Smooth muscle cell (in vitro differentiated cells): Measurements from ENCODE around the gene LAPTM4A. TPM values are rescaled to one million over a fixed set of nuclear protein-coding genes. Genes with fewer than 3 reads are reported as not detected.
A peak's percentile ranks its signal among the peaks of the same experiment; 100 is the strongest.

Experiments
- DNase-seq: peaks from one replicate; lab custom pipeline; 2025; ENCODE audit not compliant: unreplicated experiment; lab: John Stamatoyannopoulos, UW
- H2AFZ ChIP-seq: fragments of 200-600 bp; sonication (generic); 2 replicates; pipeline ENCODE4 v1.6.0; 2016; ENCODE audit warnings: antibody characterized with exemption, low read depth, mild to moderate bottlenecking
- H3F3A ChIP-seq: fragments of 200-600 bp; sonication (generic); 2 replicates; pipeline ENCODE4 v1.6.0; 2017; ENCODE audit warnings: antibody characterized with exemption, low read depth
- H3K27ac ChIP-seq: fragments of 200-600 bp; sonication (generic); 2 replicates; pipeline ENCODE4 v1.5.1; 2016; ENCODE audit warnings: low read depth, mild to moderate bottlenecking
- H3K27me3 ChIP-seq: fragments of 200-600 bp; sonication (generic); 2 replicates; pipeline ENCODE4 v1.6.1; 2016; ENCODE audit warnings: low read depth, mild to moderate bottlenecking
- H3K36me3 ChIP-seq: fragments of 200-600 bp; sonication (generic); 2 replicates; pipeline ENCODE4 v1.5.1; 2016; ENCODE audit warnings: low read depth
- H3K4me1 ChIP-seq: fragments of 200-600 bp; sonication (generic); 2 replicates; pipeline ENCODE4 v1.5.1; 2016; ENCODE audit warnings: low read depth
- H3K4me2 ChIP-seq: fragments of 200-600 bp; sonication (generic); 2 replicates; pipeline ENCODE4 v1.6.0; 2016; ENCODE audit warnings: mild to moderate bottlenecking
- H3K4me3 ChIP-seq: fragments of 200-600 bp; sonication (generic); 2 replicates; pipeline ENCODE4 v1.5.1; 2016; ENCODE audit warnings: mild to moderate bottlenecking
- H3K79me2 ChIP-seq: fragments of 200-600 bp; sonication (generic); 2 replicates; pipeline ENCODE4 v1.6.0; 2016; ENCODE audit warnings: low read depth, mild to moderate bottlenecking
- H3K9ac ChIP-seq: fragments of 200-600 bp; sonication (generic); 2 replicates; pipeline ENCODE4 v1.6.0; 2016; ENCODE audit warnings: low read depth
- H3K9me3 ChIP-seq: fragments of 200-600 bp; sonication (generic); replicated peaks from 2 replicates; pipeline ENCODE4 v1.5.1; 2016; ENCODE audit warnings: low read depth
- H4K20me1 ChIP-seq: fragments of 200-600 bp; sonication (generic); 2 replicates; pipeline ENCODE4 v1.6.0; 2016; ENCODE audit warnings: low read depth
- WGBS: methylation state at CpG from one replicate; pipeline ENCODE4 v1.1.7; 2016; ENCODE audit warnings: low lambda C conversion rate; 5-methylcytosine and 5-hydroxymethylcytosine counted together
- polyA plus RNA-seq: library from polyadenylated mRNA; unstranded; fragments of >200 nt; fragmentation: Nextera tagmentation; extraction: Ambion mirVana; gene quantifications from 2 replicates; pipeline ENCODE4 v1.2.1, GENCODE V29; 2016
- total RNA-seq: library from RNA; depleted of rRNA; stranded (reverse); fragments of >200 nt; gene quantifications from 2 replicates; pipeline ENCODE4 v1.2.3, GENCODE V29; 2014
- TF ChIP-seq, protein P1 (sequence below): fragments of 200-600 bp; sonication (generic); IDR thresholded peaks from 2 replicates; pipeline ENCODE4 v1.5.1; 2017; ENCODE audit warnings: borderline replicate concordance, mild to moderate bottlenecking, antibody characterized with exemption; ENCODE audit not compliant: insufficient read depth, poor library complexity, severe bottlenecking

The LAPTM4A gene
- total and polyA plus RNA-seq, 2 experiments from 2014 or later: 423 to 466 TPM

DNA sequence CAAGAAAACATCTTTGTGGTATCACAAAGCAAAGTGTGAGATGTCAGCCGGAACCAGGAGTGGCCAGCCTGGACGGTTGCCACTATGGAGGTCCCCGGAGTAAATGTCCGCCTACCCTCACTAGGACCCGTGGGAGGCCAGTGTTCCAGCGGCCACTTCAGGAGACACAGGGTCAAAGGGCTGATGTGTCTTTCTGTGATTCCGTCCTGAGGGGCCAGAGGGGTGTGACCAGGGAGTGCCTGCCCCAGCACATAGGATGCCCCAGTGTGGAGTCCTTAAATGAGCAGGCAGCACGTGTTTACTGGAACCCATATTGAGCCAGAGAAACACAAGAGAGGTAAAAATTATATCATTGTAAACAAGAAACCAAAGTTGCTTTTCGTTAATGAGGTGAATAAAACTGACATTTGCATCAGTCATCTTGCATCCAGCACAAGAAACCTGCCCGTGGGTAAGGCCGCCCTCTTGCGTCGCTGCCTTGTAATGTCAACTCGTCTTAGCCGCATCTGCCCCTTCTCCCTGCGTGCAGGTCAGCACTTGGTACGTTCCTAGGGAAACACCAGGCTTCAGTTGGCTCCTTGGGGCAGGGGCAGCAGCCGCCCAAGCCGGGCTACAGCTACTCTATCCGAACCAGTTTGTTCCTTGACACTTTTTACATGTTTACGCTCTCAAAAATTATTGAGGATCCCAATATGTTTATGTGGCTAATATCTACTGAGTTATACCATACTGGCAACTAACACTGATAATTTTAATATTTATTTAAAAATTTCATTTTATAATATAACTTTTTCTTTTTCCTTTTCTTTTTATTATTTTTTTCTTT lies 46.7 kb upstream of the LAPTM4A start:
- Histone ChIP-seq H3F3A (no peaks in the 10 kb centered on the region), H3K36me3 (no peaks in the 10 kb centered on the region), H3K9me3 (no peaks in the 10 kb centered on the region), H3K4me3 (no peak overlapping the region), H3K79me2 (no peaks in the 10 kb centered on the region), H2AFZ (no peak overlapping the region), H3K4me1 (peaks cover 6% of the 10 kb centered on the region), H3K27ac (no peak overlapping the region), H4K20me1 (no peaks in the 10 kb centered on the region), H3K27me3 (no peaks in the 10 kb centered on the region), H3K4me2 (no peak overlapping the region), H3K9ac (no peak overlapping the region)
- 28% methylated on average over 21 of the region's 21 CpGs for WGBS
- peak; percentile 31 for DNase-seq
- TF ChIP-seq, protein P1, sequence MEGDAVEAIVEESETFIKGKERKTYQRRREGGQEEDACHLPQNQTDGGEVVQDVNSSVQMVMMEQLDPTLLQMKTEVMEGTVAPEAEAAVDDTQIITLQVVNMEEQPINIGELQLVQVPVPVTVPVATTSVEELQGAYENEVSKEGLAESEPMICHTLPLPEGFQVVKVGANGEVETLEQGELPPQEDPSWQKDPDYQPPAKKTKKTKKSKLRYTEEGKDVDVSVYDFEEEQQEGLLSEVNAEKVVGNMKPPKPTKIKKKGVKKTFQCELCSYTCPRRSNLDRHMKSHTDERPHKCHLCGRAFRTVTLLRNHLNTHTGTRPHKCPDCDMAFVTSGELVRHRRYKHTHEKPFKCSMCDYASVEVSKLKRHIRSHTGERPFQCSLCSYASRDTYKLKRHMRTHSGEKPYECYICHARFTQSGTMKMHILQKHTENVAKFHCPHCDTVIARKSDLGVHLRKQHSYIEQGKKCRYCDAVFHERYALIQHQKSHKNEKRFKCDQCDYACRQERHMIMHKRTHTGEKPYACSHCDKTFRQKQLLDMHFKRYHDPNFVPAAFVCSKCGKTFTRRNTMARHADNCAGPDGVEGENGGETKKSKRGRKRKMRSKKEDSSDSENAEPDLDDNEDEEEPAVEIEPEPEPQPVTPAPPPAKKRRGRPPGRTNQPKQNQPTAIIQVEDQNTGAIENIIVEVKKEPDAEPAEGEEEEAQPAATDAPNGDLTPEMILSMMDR: peak; percentile 85

DNA sequence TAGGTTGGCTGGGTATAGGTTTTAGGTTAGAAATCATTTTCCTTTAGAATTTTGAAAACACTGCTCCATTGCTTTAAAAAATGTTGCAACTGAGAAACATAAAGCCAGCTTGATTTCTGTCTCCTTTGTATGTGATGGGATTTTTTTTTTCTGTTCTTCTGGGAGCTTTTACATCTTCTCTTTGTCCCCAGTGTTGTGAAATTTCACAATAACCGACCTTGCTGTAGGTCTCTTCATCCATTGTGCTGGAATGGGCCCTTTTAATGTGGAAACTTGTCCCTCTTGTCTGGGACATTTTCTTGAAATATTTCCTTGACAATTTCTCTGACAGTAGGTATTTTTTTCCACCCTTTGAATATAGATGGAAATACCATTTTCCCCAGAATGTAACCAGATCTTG lies 44.0 kb upstream of the LAPTM4A start:
- Histone ChIP-seq H3K4me3 (no peak overlapping the region), H3K27me3 (no peaks in the 10 kb centered on the region), H2AFZ (no peak overlapping the region), H3K36me3 (no peaks in the 10 kb centered on the region), H3K79me2 (no peaks in the 10 kb centered on the region), H4K20me1 (no peaks in the 10 kb centered on the region), H3K9ac (no peak overlapping the region), H3F3A (no peaks in the 10 kb centered on the region), H3K4me2 (no peak overlapping the region), H3K4me1 (peaks cover 6% of the 10 kb centered on the region), H3K9me3 (no peaks in the 10 kb centered on the region), H3K27ac (no peak overlapping the region)
- no peak for DNase-seq
- TF ChIP-seq, protein P1: no peak
- 89% methylated on average over 1 of the region's 1 CpG for WGBS

DNA sequence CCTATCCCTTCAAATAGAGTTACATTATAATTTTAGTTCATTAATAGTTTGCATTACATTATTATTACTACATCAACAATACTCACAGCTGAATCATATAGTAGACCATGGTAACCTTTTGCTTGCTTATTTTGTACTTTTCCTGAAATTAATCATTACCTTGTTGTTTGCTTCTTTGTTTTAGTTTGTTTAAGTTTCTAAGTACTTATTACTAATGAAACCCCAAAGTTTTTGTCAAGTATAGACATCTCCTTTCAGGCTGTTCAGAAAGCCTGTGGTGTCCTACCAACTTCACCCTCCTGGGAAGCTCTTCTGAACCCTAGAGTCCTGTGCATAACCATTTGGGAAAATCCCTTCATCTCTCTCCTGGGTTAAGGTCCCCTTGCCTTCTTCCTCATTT lies 43.5 kb upstream of the LAPTM4A start:
- H3K4me3 ChIP-seq: no peak overlapping the region
- H3K4me1 ChIP-seq: peaks cover 6% of the 10 kb centered on the region
- H3F3A ChIP-seq: no peaks in the 10 kb centered on the region
- DNase-seq: no peak
- no peak overlapping the region for H3K9ac ChIP-seq
- no peaks in the 10 kb centered on the region for H3K36me3 ChIP-seq
- no peak overlapping the region for H3K27ac ChIP-seq
- TF ChIP-seq, protein P1: no peak
- no peaks in the 10 kb centered on the region for H3K27me3 ChIP-seq
- no peaks in the 10 kb centered on the region for H3K9me3 ChIP-seq
- H4K20me1 ChIP-seq: no peaks in the 10 kb centered on the region
- no peaks in the 10 kb centered on the region for H3K79me2 ChIP-seq
- no peak overlapping the region for H3K4me2 ChIP-seq
- H2AFZ ChIP-seq: no peak overlapping the region
